Right lobe of liver (tissue), 4 donors: ENCODE measurements around the gene BLACAT1.

Experiments
- POLR2A ChIP-seq: fragments of 450-650 bp; IDR thresholded peaks from one replicate; pipeline ENCODE4 v1.6.1; 2017; ENCODE audit warnings: antibody characterized with exemption, mild to moderate bottlenecking
- TF ChIP-seq, protein P1 (sequence below), 4 donors: fragments of 200-600 bp in 3 of 4; fragments of 450-650 bp in 1 of 4; IDR thresholded peaks; one replicate each; pipeline versions ENCODE4 v1.5.1 to v1.8.0; 2016 to 2022; ENCODE audit warnings: antibody characterized with exemption in 4 of 4, mild to moderate bottlenecking in 2 of 4
- donor health status: DM: no; HTN: no; CAD: no.
- donor health status: DM: no; HTN: no; CAD: no.
- donor health status: DM: no; HTN: yes; CAD: no.

DNA sequence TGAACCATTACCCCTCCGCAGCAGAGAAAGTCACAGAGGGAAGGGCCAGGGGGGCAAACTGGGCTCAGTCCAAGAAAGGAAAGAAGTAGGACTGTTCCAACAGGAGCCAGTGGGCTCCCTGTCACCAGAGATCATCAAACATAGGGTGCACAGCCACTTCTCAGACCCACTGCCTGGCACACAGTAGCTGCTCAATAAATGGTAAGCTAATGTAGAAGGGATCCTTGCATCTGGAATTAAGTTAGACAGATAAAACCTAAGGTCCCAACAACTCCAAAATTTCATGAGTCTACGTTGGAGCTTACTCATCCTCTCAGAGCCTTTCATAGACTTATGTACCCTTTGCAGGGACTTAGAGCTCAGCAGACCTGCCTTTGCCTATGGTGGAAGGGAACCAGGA lies 3.5 kb downstream of the BLACAT1 start:
- TF ChIP-seq POLR2A = no peak
- TF ChIP-seq, protein P1, sequence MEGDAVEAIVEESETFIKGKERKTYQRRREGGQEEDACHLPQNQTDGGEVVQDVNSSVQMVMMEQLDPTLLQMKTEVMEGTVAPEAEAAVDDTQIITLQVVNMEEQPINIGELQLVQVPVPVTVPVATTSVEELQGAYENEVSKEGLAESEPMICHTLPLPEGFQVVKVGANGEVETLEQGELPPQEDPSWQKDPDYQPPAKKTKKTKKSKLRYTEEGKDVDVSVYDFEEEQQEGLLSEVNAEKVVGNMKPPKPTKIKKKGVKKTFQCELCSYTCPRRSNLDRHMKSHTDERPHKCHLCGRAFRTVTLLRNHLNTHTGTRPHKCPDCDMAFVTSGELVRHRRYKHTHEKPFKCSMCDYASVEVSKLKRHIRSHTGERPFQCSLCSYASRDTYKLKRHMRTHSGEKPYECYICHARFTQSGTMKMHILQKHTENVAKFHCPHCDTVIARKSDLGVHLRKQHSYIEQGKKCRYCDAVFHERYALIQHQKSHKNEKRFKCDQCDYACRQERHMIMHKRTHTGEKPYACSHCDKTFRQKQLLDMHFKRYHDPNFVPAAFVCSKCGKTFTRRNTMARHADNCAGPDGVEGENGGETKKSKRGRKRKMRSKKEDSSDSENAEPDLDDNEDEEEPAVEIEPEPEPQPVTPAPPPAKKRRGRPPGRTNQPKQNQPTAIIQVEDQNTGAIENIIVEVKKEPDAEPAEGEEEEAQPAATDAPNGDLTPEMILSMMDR (IDR thresholded peaks at IDR 0.05) = no peak
